CD14-positive monocyte (primary cell): ENCODE measurements around the gene COL13A1. TPM values are rescaled to one million over a fixed set of nuclear protein-coding genes. Genes with fewer than 3 reads are reported as not detected.

ENCODE experiments used
- DNase-seq, 3 donors: peaks; one replicate each; pipeline ENCODE4 v3.0.0-alpha.2; 2011 to 2022
- H2AFZ ChIP-seq: 2 replicates; pipeline ENCODE4 v1.6.0; 2012; ENCODE audit warnings: mild to moderate bottlenecking, low read depth, low read length, inconsistent platforms; ENCODE audit not compliant: insufficient read depth, poor library complexity, severe bottlenecking
- H3K27ac ChIP-seq, 2 donors: 1 replicate in 1 of 2; 2 replicates in 1 of 2; pipeline ENCODE4 v1.5.1; 2012 to 2013; ENCODE audit warnings: low read length in 2 of 2, control low read depth in 1 of 2, inconsistent platforms in 1 of 2, low read depth in 1 of 2, mild to moderate bottlenecking in 1 of 2
- H3K27me3 ChIP-seq, 2 donors: one replicate each; pipeline versions ENCODE4 v1.6.0 to v1.6.1; 2011 to 2013; ENCODE audit warnings: low read length in 2 of 2; ENCODE audit not compliant: control insufficient read depth in 2 of 2, insufficient read depth in 2 of 2
- H3K36me3 ChIP-seq, 2 donors: replicated peaks in 1 of 2; 1 replicate in 1 of 2; 2 replicates in 1 of 2; pipeline versions ENCODE4 v1.5.1 to v1.6.1; 2012 to 2013; ENCODE audit warnings: low read length in 2 of 2, control low read depth in 1 of 2, inconsistent platforms in 1 of 2, mild to moderate bottlenecking in 1 of 2; ENCODE audit not compliant: insufficient read depth in 2 of 2, control insufficient read depth in 1 of 2
- H3K4me1 ChIP-seq, 2 donors: 1 replicate in 1 of 2; 2 replicates in 1 of 2; pipeline versions ENCODE4 v1.5.1 to v1.6.1; 2012 to 2013; ENCODE audit warnings: low read length in 2 of 2, control low read depth in 1 of 2, inconsistent platforms in 1 of 2, mild to moderate bottlenecking in 1 of 2, moderate library complexity in 1 of 2; ENCODE audit not compliant: insufficient read depth in 2 of 2, control insufficient read depth in 1 of 2
- H3K4me2 ChIP-seq: replicated peaks from 2 replicates; pipeline ENCODE3; 2012; ENCODE audit warnings: low read length, moderate library complexity, mild to moderate bottlenecking; ENCODE audit not compliant: poor library complexity, severe bottlenecking; ENCODE audit errors: extremely low read depth
- H3K4me3 ChIP-seq, 3 experiments: fragments of 200-600 bp in 1 of 3; sonication (generic) in 1 of 3; replicated peaks in 1 of 3; 1 replicate in 2 of 3; 2 replicates in 1 of 3; pipeline ENCODE4 v1.5.1; 2011 to 2013; ENCODE audit warnings: low read length in 3 of 3, mild to moderate bottlenecking in 3 of 3, control low read depth in 2 of 3, low read depth in 2 of 3, inconsistent platforms in 1 of 3, moderate library complexity in 1 of 3
- H3K79me2 ChIP-seq: 2 replicates; pipeline ENCODE4 v1.6.0; 2012; ENCODE audit warnings: mild to moderate bottlenecking, control low read depth, inconsistent platforms, low read length, moderate library complexity; ENCODE audit not compliant: insufficient read depth
- H3K9ac ChIP-seq: 2 replicates; pipeline ENCODE4 v1.6.0; 2017; ENCODE audit warnings: low read length, mild to moderate bottlenecking; ENCODE audit not compliant: insufficient read depth, poor library complexity, severe bottlenecking
- H3K9me3 ChIP-seq, 2 donors: replicated peaks in 1 of 2; 1 replicate in 1 of 2; 2 replicates in 1 of 2; pipeline versions ENCODE4 v1.5.1 to v1.6.1; 2012 to 2013; ENCODE audit warnings: low read length in 2 of 2, control low read depth in 1 of 2; ENCODE audit not compliant: control insufficient read depth in 1 of 2, insufficient read depth in 1 of 2
- H4K20me1 ChIP-seq: 2 replicates; pipeline ENCODE4 v1.6.0; 2012; ENCODE audit warnings: mild to moderate bottlenecking, low read length, control low read depth, moderate library complexity; ENCODE audit not compliant: insufficient read depth
- H3K27ac Mint-ChIP-seq, 7 donors: one replicate each; pipeline ENCODE4 v1.8.0; 2020; ENCODE audit warnings: mild to moderate bottlenecking in 7 of 7, mixed read lengths in 7 of 7, moderate library complexity in 6 of 7, inconsistent platforms in 2 of 7
- H3K27me3 Mint-ChIP-seq, 3 donors: one replicate each; pipeline ENCODE4 v1.8.0; 2021 to 2022; ENCODE audit warnings: low read depth in 3 of 3, mild to moderate bottlenecking in 3 of 3, mixed read lengths in 3 of 3, moderate library complexity in 3 of 3, inconsistent platforms in 1 of 3
- H3K36me3 Mint-ChIP-seq, 2 donors: one replicate each; pipeline ENCODE4 v1.8.0; 2020; ENCODE audit warnings: mixed read lengths in 2 of 2, inconsistent platforms in 1 of 2, mild to moderate bottlenecking in 1 of 2
- H3K4me1 Mint-ChIP-seq: one replicate; pipeline ENCODE4 v1.8.0; 2020; ENCODE audit warnings: mild to moderate bottlenecking, mixed read lengths
- H3K4me3 Mint-ChIP-seq, 2 donors: one replicate each; pipeline ENCODE4 v1.8.0; 2020; ENCODE audit warnings: mild to moderate bottlenecking in 2 of 2, mixed read lengths in 2 of 2, moderate library complexity in 1 of 2
- H3K9me3 Mint-ChIP-seq, 7 donors: one replicate each; pipeline ENCODE4 v1.8.0; 2020 to 2022; ENCODE audit warnings: mixed read lengths in 7 of 7, mild to moderate bottlenecking in 6 of 7, moderate library complexity in 6 of 7, inconsistent platforms in 2 of 7
- WGBS: methylation state at CpG from one replicate; pipeline ENCODE4 v1.1.5; 2013; ENCODE audit warnings: missing lambda C conversion rate; ENCODE audit not compliant: insufficient coverage; 5-methylcytosine and 5-hydroxymethylcytosine counted together
- intact Hi-C, 2 donors: fragments of 100-400 bp; cut with micrococcal nuclease; formaldehyde crosslinking; loops; one replicate each; pipeline versions ENCODE4 v1.15.0 to v1.15.1; 2023
- polyA plus RNA-seq, 3 donors: library from polyadenylated mRNA; depleted of rRNA in 1 of 3; unstranded in 2 of 3; stranded (reverse) in 1 of 3; fragments of 300-500 nt in 2 of 3; fragments of >200 nt in 1 of 3; fragmentation: Illumina TruSeq in 2 of 3; gene quantifications; 1 replicate in 2 of 3; 2 replicates in 1 of 3; pipeline ENCODE4 v1.2.3, GENCODE V29; 2012 to 2021
- TF ChIP-seq, protein P1 (sequence below): fragments of 200-600 bp; IDR thresholded peaks from one replicate; pipeline ENCODE4 v1.8.0; 2022; ENCODE audit warnings: antibody characterized with exemption, mild to moderate bottlenecking

COL13A1 gene
- polyA plus RNA-seq, 3 donors, result not detected

DNA sequence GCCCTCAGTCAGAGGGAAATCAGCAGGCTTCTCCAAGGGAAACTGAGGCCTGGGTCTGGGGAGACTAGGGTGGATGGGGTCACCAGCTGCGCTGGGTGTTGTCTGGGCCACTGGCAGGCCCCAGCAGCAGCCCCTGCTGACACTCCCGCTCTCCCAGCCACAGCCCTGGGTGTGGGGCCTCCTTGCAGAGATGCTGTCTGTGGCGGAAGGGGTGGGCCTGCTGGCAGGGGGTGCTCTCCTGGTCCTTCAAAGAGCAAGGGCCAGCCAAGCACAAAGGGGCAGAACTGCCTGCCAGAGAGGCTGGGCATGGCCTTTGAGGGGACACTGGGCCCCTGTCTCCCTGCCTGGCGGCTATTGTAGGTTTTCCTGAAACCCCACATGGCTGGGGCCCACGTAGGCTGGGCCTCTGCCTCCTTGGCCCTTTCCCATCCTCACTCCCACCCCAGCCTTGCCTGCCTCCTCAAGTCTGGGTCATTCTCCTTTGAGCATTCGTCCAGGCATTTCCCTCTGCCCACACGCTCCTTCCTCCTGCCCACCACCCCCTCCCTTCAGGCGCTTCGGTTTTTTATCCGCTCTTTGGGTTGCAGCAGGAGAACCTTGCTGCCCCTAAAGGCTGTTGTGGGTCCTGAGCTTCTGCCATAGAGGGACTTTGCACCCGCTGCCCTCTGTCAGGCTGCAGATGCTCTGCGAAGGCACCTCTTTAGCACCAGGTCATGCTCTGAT is 9.1 kb downstream of the COL13A1 start:
- Histone ChIP-seq H3K9me3 (no peaks in the 10 kb centered on the region), H2AFZ (no peak overlapping the region), H3K4me3 (no peak overlapping the region), H3K27ac (no peak overlapping the region), H3K4me1 (no peaks in the 10 kb centered on the region), H3K9ac (no peak overlapping the region), H3K4me2 (no peak overlapping the region), H3K36me3 (no peaks in the 10 kb centered on the region), H4K20me1 (no peaks in the 10 kb centered on the region), H3K79me2 (no peaks in the 10 kb centered on the region), H3K27me3 (no peaks in the 10 kb centered on the region)
- DNase-seq, result no peak
- Mint-ChIP-seq H3K36me3 (no peaks in the 10 kb centered on the region), H3K4me3 (no peak overlapping the region), H3K4me1 (peaks cover under 1% of the 10 kb centered on the region), H3K9me3 (peaks cover 0 to 3% (median 0%) of the 10 kb centered on the region in 7 donors), H3K27me3 (peaks cover 3 to 7% (median 6%) of the 10 kb centered on the region in 3 donors), H3K27ac (no peak overlapping the region)
- TF ChIP-seq, protein P1, sequence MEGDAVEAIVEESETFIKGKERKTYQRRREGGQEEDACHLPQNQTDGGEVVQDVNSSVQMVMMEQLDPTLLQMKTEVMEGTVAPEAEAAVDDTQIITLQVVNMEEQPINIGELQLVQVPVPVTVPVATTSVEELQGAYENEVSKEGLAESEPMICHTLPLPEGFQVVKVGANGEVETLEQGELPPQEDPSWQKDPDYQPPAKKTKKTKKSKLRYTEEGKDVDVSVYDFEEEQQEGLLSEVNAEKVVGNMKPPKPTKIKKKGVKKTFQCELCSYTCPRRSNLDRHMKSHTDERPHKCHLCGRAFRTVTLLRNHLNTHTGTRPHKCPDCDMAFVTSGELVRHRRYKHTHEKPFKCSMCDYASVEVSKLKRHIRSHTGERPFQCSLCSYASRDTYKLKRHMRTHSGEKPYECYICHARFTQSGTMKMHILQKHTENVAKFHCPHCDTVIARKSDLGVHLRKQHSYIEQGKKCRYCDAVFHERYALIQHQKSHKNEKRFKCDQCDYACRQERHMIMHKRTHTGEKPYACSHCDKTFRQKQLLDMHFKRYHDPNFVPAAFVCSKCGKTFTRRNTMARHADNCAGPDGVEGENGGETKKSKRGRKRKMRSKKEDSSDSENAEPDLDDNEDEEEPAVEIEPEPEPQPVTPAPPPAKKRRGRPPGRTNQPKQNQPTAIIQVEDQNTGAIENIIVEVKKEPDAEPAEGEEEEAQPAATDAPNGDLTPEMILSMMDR, result no peak
- WGBS, result 89% methylated on average over 12 of the region's 12 CpGs
- intact Hi-C loops, result no loop called here

DNA sequence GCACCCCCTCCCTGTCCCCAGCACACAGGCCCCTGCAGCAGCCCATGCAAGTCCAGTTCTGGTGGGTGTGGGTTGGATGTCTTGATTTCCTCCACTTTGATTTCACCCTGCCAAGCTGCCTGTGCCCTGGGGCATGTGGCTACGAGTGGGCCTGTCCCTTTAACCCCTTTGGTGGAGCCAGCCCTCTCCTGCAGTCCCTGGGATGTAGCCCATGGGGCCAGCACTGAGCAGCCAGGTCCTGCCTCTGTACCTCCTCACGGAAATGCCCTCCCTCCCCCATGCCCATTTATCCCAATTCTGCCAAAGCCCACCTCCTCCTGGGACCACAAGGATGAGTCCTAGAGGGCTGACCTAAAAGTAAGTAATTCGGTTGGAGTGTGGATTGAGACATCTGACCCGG is 11.9 kb downstream of the COL13A1 start:
- Histone ChIP-seq H3K9me3 (peaks cover 0 to 3% of the 10 kb centered on the region in 2 donors), H3K79me2 (no peaks in the 10 kb centered on the region), H3K36me3 (no peaks in the 10 kb centered on the region), H3K4me2 (no peak overlapping the region), H3K9ac (no peak overlapping the region), H3K4me1 (peaks cover 20 to 21% of the 10 kb centered on the region in 2 donors), H3K27me3 (no peaks in the 10 kb centered on the region), H3K27ac (no peak overlapping the region), H4K20me1 (no peaks in the 10 kb centered on the region), H3K4me3 (no peak overlapping the region), H2AFZ (no peak overlapping the region)
- TF ChIP-seq, protein P1, result no peak
- WGBS, result 95% methylated on average over 2 of the region's 4 CpGs
- Mint-ChIP-seq H3K4me1 (peaks cover 25% of the 10 kb centered on the region), H3K27me3 (peaks cover 4 to 10% (median 5%) of the 10 kb centered on the region in 3 donors), H3K4me3 (no peak overlapping the region), H3K27ac (no peak overlapping the region), H3K9me3 (peaks cover under 1 to 6% (median 4%) of the 10 kb centered on the region in 7 donors), H3K36me3 (no peaks in the 10 kb centered on the region)
- intact Hi-C loops, result no loop called here
- DNase-seq, result no peak
